K562 (cell line): ENCODE measurements around the gene ZFX. TPM values are rescaled to one million over a fixed set of nuclear protein-coding genes. Genes with fewer than 3 reads are reported as not detected.

Experiments
- ATAC-seq: fragments of 200-7000 bp; cut with Tn5 transposase; 3 replicates; pipeline ENCODE4 v1.9.1; 2020; ENCODE audit warnings: moderate library complexity
- BruUV-seq: library from RNA; stranded (reverse); fragments of 400-500 nt; replicated peaks from 2 replicates; lab custom pipeline; 2021; lab: Mats Ljungman, UMichigan
- CTCF ChIA-PET: fragments of 300-600 bp; formaldehyde crosslinking; extraction: SDS; loops from one replicate; lab custom pipeline; 2021; ENCODE audit warnings: low intra/inter-chr PET ratio; lab: Yijun Ruan, JAX
- POLR2A ChIA-PET: fragments of 300-600, 350-650 bp; sonication (Branson Sonifier 250); formaldehyde crosslinking; extraction: SDS; loops from one replicate; lab custom pipeline; 2021; ENCODE audit warnings: antibody characterized with exemption, inconsistent platforms; lab: Yijun Ruan, JAX
- DNase-seq, 4 experiments: peaks; one replicate each; pipeline versions ENCODE4 v3.0.0 to v3.0.0-alpha.2; 2011 to 2018; ENCODE audit warnings: low spot score in 3 of 4, mixed read lengths in 3 of 4; ENCODE audit errors: extremely low read depth in 1 of 4
- FAIRE-seq: peaks from 2 replicates; lab custom pipeline; 2011; peaks lifted over from hg19 to GRCh38; lab: Jason Lieb, UNC
- H2AFZ ChIP-seq: 2 replicates; pipeline ENCODE4 v1.6.0; 2011; ENCODE audit warnings: low read depth, low read length, control low read depth, inconsistent platforms
- H3K27ac ChIP-seq: fragments of 200-600 bp; 3 replicates; pipeline ENCODE4 v1.8.0; 2011; ENCODE audit warnings: low read depth, mild to moderate bottlenecking, control low read depth, inconsistent platforms, low read length, moderate library complexity, mixed read lengths; ENCODE audit errors: extremely low read depth
- H3K27me3 ChIP-seq, 2 experiments: fragments of 300-600 bp in 1 of 2; 2 replicates in 1 of 2; 3 replicates in 1 of 2; pipeline versions ENCODE4 v1.6.0 to v1.8.0; 2011; ENCODE audit warnings: inconsistent platforms in 2 of 2, low read length in 2 of 2, mild to moderate bottlenecking in 1 of 2, mixed read lengths in 1 of 2, moderate library complexity in 1 of 2; ENCODE audit not compliant: control insufficient read depth in 2 of 2, insufficient read depth in 2 of 2
- H3K36me3 ChIP-seq: fragments of 300-600 bp; 3 replicates; pipeline ENCODE4 v1.8.0; 2011; ENCODE audit warnings: mild to moderate bottlenecking, low read length, inconsistent platforms; ENCODE audit not compliant: control insufficient read depth, insufficient read depth
- H3K4me1 ChIP-seq, 2 experiments: fragments of 200-600 bp in 1 of 2; replicated peaks in 1 of 2; 2 replicates in 1 of 2; 3 replicates in 1 of 2; pipeline versions ENCODE4 v1.5.1 to v1.8.0; 2011; ENCODE audit warnings: inconsistent platforms in 2 of 2, low read length in 2 of 2, mild to moderate bottlenecking in 1 of 2, mixed read lengths in 1 of 2, moderate library complexity in 1 of 2; ENCODE audit not compliant: control insufficient read depth in 2 of 2, insufficient read depth in 2 of 2
- H3K4me2 ChIP-seq: 2 replicates; pipeline ENCODE4 v1.6.1; 2011; ENCODE audit warnings: low read length, control low read depth, inconsistent platforms, mixed read lengths; ENCODE audit not compliant: insufficient read depth
- H3K4me3 ChIP-seq: fragments of 200-600 bp; sonication (generic), shearing (Covaris generic); 2 replicates; pipeline ENCODE4 v1.5.1; 2016; ENCODE audit warnings: control low read depth, inconsistent platforms
- H3K79me2 ChIP-seq: fragments of 200-600 bp; 3 replicates; pipeline ENCODE4 v1.8.0; 2011; ENCODE audit warnings: low read length, inconsistent platforms; ENCODE audit not compliant: control insufficient read depth, insufficient read depth
- H3K9ac ChIP-seq, 2 experiments: 2 replicates each; pipeline versions ENCODE4 v1.6.0 to v1.6.1; 2011; ENCODE audit warnings: low read depth in 2 of 2, low read length in 2 of 2, control low read depth in 1 of 2, inconsistent platforms in 1 of 2, mild to moderate bottlenecking in 1 of 2, mixed read lengths in 1 of 2; ENCODE audit not compliant: insufficient read depth in 1 of 2
- H3K9me1 ChIP-seq: one replicate; pipeline ENCODE4 v1.6.0; 2011; ENCODE audit warnings: inconsistent platforms, mild to moderate bottlenecking, low read length, moderate library complexity; ENCODE audit not compliant: control insufficient read depth, insufficient read depth
- H3K9me3 ChIP-seq: replicated peaks from 2 replicates; pipeline ENCODE4 v1.5.1; 2011; ENCODE audit warnings: low read depth, low read length, inconsistent platforms; ENCODE audit not compliant: control insufficient read depth, insufficient read depth
- H4K20me1 ChIP-seq: replicated peaks from 2 replicates; pipeline ENCODE4 v1.6.1; 2011; ENCODE audit warnings: low read length, inconsistent platforms, mixed read lengths; ENCODE audit not compliant: control insufficient read depth, insufficient read depth
- BRF1 ChIP-seq: IDR thresholded peaks from 3 replicates; pipeline ENCODE4 v1.6.1; 2011; ENCODE audit warnings: borderline replicate concordance, mild to moderate bottlenecking; ENCODE audit not compliant: insufficient read length; ENCODE audit errors: extremely low read depth
- DACH1 ChIP-seq: fragments of 450-650 bp; IDR thresholded peaks from 2 replicates; pipeline ENCODE4 v1.6.1; 2018; ENCODE audit not compliant: partially characterized antibody
- KLF16 ChIP-seq: IDR thresholded peaks from 2 replicates; pipeline ENCODE4 v1.6.1; 2016; ENCODE audit warnings: antibody characterized with exemption
- PYGO2 ChIP-seq: fragments of 450-650 bp; IDR thresholded peaks from 2 replicates; pipeline ENCODE4 v1.6.1; 2016; ENCODE audit warnings: mild to moderate bottlenecking, missing genetic modification characterization, moderate library complexity, missing compliant biosample characterization
- SP2 ChIP-seq: IDR thresholded peaks from 2 replicates; pipeline ENCODE4 v1.6.1; 2011; ENCODE audit warnings: mild to moderate bottlenecking, low read depth, low read length, moderate library complexity; ENCODE audit not compliant: poor library complexity, severe bottlenecking; ENCODE audit errors: extremely low read depth
- ZBTB11 ChIP-seq, 3 experiments: fragments of 200-800 bp in 1 of 3; fragments of 250-450 bp in 1 of 3; fragments of 450-650 bp in 1 of 3; sonication (Bioruptor Pico) in 1 of 3; sonication (Bioruptor generic) in 1 of 3; formaldehyde crosslinking in 1 of 3; IDR thresholded peaks; 2 replicates each; pipeline versions ENCODE4 v1.6.1 to v1.8.0; 2016 to 2022; ENCODE audit warnings: mild to moderate bottlenecking in 2 of 3, missing genetic modification characterization in 2 of 3, missing compliant biosample characterization in 1 of 3, moderate library complexity in 1 of 3
- WGBS: fragments of 100-300 bp; shearing (Covaris generic); methylation state at CpG from one replicate; pipeline ENCODE4 v1.1.6; 2016; ENCODE audit warnings: low coverage, mixed read lengths; ENCODE audit not compliant: insufficient coverage; ENCODE audit errors: missing lambda C conversion rate; 5-methylcytosine and 5-hydroxymethylcytosine counted together
- in situ Hi-C: fragments of 300-500 bp; cut with MboI; formaldehyde crosslinking; loops from 4 replicates; pipeline ENCODE4 v1.15.0; 2018; ENCODE audit warnings: inconsistent platforms, mixed read lengths
- intact Hi-C: fragments of 100-400 bp; cut with micrococcal nuclease; formaldehyde crosslinking; loops from 2 replicates; pipeline ENCODE4 v1.14.2; 2022
- polyA plus RNA-seq, 8 experiments: library from polyadenylated mRNA; depleted of rRNA in 4 of 8; stranded (reverse) in 5 of 8; unstranded in 3 of 8; fragments of >200 nt; fragmentation: Nextera tagmentation in 2 of 8; fragmentation: Illumina TruSeq in 1 of 8; extraction: Ambion mirVana in 2 of 8; extraction: Trizol in 1 of 8; gene quantifications; 2 replicates each; pipeline versions ENCODE4 v1.2.1 to v1.2.3, GENCODE V29; 2011 to 2014; ENCODE audit warnings: inconsistent platforms in 1 of 8, missing spikeins in 1 of 8
- total RNA-seq, 7 experiments: library from RNA; depleted of rRNA in 6 of 7; stranded (reverse); fragments of >200 nt in 6 of 7; fragmentation: Illumina TruSeq in 2 of 7; extraction: Trizol in 2 of 7; gene quantifications; 2 replicates each; pipeline versions ENCODE4 v1.2.1 to v1.2.3, GENCODE V29; 2011 to 2021; ENCODE audit warnings: low replicate concordance in 1 of 7
- TF ChIP-seq, protein P1 (sequence below): fragments of 450-650 bp; formaldehyde crosslinking; IDR thresholded peaks from 2 replicates; pipeline ENCODE4 v1.4.0; 2020; ENCODE audit warnings: mild to moderate bottlenecking, mixed read lengths
- TF ChIP-seq, protein P2 (sequence below): sonication (generic); formaldehyde crosslinking; IDR thresholded peaks from 2 replicates; pipeline ENCODE4 v1.8.0; 2022; ENCODE audit warnings: mild to moderate bottlenecking, low read depth, missing genetic modification reagents

Gene ZFX
- total and polyA plus RNA-seq, 9 of the 15 experiments (the other 6 are each of a cell fraction or from before 2014, with no cell fraction given) = 5.3 to 25.2 (median 11.4) TPM

DNA sequence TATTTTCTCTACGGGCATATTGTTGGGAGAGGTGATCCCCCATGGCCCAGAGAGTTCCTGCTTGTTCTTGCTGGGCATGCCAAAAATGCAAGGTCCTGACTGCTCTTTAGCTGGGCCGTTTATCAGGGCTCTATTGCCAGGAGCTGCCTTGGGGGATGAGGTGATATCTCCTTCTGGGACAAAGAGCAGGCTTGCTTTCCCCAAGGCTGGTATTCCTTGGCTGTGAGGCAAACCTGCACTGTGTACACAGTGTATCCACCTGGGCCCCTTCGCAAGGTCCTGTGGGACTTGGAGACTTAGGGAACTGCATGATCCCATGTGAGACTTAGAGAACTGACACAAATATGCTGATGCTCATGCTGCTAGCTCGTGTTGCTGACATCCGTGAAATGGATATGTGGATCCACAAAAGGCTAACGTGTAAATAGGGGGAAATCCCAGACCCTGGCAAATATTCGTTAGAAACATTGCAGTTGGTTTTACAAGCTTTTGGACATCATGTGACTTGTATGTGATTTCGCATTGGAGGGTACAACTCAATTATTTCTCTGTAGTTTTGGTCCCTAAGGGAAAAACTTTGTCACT, 24.4 kb upstream of the ZFX start:
- Histone ChIP-seq H3K36me3 (no peaks in the 10 kb centered on the region), H4K20me1 (no peaks in the 10 kb centered on the region), H3K79me2 (no peaks in the 10 kb centered on the region), H3K9me1 (no peaks in the 10 kb centered on the region), H3K4me2 (no peak overlapping the region), H2AFZ (no peak overlapping the region), H3K4me3 (no peak overlapping the region), H3K27me3 (no peaks in the 10 kb centered on the region), H3K27ac (no peak overlapping the region), H3K9ac (no peak overlapping the region; a peak in 1 of 4 replicates), H3K9me3 (no peaks in the 10 kb centered on the region), H3K4me1 (no peaks in the 10 kb centered on the region)
- TF ChIP-seq, protein P1, sequence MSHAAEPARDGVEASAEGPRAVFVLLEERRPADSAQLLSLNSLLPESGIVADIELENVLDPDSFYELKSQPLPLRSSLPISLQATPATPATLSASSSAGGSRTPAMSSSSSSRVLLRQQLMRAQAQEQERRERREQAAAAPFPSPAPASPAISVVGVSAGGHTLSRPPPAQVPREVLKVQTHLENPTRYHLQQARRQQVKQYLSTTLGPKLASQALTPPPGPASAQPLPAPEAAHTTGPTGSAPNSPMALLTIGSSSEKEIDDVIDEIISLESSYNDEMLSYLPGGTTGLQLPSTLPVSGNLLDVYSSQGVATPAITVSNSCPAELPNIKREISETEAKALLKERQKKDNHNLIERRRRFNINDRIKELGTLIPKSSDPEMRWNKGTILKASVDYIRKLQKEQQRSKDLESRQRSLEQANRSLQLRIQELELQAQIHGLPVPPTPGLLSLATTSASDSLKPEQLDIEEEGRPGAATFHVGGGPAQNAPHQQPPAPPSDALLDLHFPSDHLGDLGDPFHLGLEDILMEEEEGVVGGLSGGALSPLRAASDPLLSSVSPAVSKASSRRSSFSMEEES = peak; percentile 51; the same call in 1 of the 2 replicates
- no peak for TF ChIP-seq ZBTB11 (CRISPR knock-in tag; IDR thresholded peaks at IDR 0.05)
- no peak for TF ChIP-seq KLF16
- TF ChIP-seq, protein P2, sequence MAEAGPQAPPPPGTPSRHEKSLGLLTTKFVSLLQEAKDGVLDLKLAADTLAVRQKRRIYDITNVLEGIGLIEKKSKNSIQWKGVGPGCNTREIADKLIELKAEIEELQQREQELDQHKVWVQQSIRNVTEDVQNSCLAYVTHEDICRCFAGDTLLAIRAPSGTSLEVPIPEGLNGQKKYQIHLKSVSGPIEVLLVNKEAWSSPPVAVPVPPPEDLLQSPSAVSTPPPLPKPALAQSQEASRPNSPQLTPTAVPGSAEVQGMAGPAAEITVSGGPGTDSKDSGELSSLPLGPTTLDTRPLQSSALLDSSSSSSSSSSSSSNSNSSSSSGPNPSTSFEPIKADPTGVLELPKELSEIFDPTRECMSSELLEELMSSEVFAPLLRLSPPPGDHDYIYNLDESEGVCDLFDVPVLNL (CRISPR knock-in tag) = no peak
- no peak for TF ChIP-seq SP2
- TF ChIP-seq PYGO2 (tag) = no peak
- TF ChIP-seq DACH1 = no peak
- no peak for TF ChIP-seq BRF1
- POLR2A ChIA-PET = interaction anchor here (0.6 to 1.2 kb wide), 2 partner anchors 9 to 11 kb away, joined by 3 to 5 read pairs; no protein-coding TSS in a partner anchor
- DNase-seq = no peak
- CTCF ChIA-PET = no interaction called here
- BruUV-seq = no TSS peak
- 24% methylated on average over 8 of the region's 8 CpGs for WGBS
- in situ Hi-C loops = no loop called here
- no peak for FAIRE-seq
- no peak; the same call in 2 of the 3 replicates for ATAC-seq
- intact Hi-C loops = no loop called here
